Heart left ventricle (tissue), 16 donors: ENCODE results near the gene RNF187. TPM values are rescaled to one million over a fixed set of nuclear protein-coding genes. Genes with fewer than 3 reads are reported as not detected.

ENCODE experiments used
- ATAC-seq, 4 donors: fragments of 200-7000 bp; cut with Tn5 transposase; one replicate each; pipeline ENCODE4 v1.9.1; 2020 to 2022; ENCODE audit warnings: moderate library complexity in 4 of 4, mild to moderate bottlenecking in 3 of 4, moderate number of reproducible peaks in 1 of 4
- DNase-seq, 5 donors: peaks; one replicate each; pipeline ENCODE4 v3.0.0-alpha.2; 2020
- H3K27ac ChIP-seq, 12 donors: fragments of 200-600 bp; sonication (generic) in 4 of 12; one replicate each; pipeline versions ENCODE4 v1.5.0 to v1.8.0; 2016 to 2022; ENCODE audit warnings: mild to moderate bottlenecking in 2 of 12
- H3K27me3 ChIP-seq, 9 donors: fragments of 200-600 bp; sonication (generic) in 2 of 9; one replicate each; pipeline versions ENCODE4 v1.5.1 to v1.8.0; 2016 to 2022; ENCODE audit warnings: mild to moderate bottlenecking in 3 of 9
- H3K36me3 ChIP-seq, 9 donors: fragments of 200-600 bp; sonication (generic) in 2 of 9; one replicate each; pipeline versions ENCODE4 v1.5.0 to v1.8.0; 2018 to 2022; ENCODE audit warnings: mild to moderate bottlenecking in 2 of 9
- H3K4me1 ChIP-seq, 12 donors: fragments of 200-600 bp; sonication (generic) in 4 of 12; one replicate each; pipeline versions ENCODE4 v1.5.0 to v1.8.0; 2016 to 2022; ENCODE audit warnings: mild to moderate bottlenecking in 3 of 12
- H3K4me3 ChIP-seq, 12 donors: fragments of 200-600 bp; sonication (generic) in 4 of 12; one replicate each; pipeline versions ENCODE4 v1.5.0 to v1.8.0; 2017 to 2022; ENCODE audit warnings: mild to moderate bottlenecking in 9 of 12, moderate library complexity in 4 of 12
- H3K9me3 ChIP-seq, 12 donors: fragments of 200-600 bp; sonication (generic) in 4 of 12; one replicate each; pipeline versions ENCODE4 v1.5.0 to v1.8.0; 2016 to 2022; ENCODE audit warnings: mild to moderate bottlenecking in 1 of 12
- POLR2A ChIP-seq, 2 donors: fragments of 450-650 bp; IDR thresholded peaks; one replicate each; pipeline ENCODE4 v1.6.1; 2017; ENCODE audit warnings: antibody characterized with exemption in 2 of 2, mild to moderate bottlenecking in 2 of 2, moderate library complexity in 2 of 2
- WGBS, 4 donors: extraction: QIAGEN DNeasy Blood & Tissue Kit in 2 of 4; methylation state at CpG; one replicate each; pipeline versions ENCODE4 v1.1.5 to v1.1.7; 2013 to 2018; 5-methylcytosine and 5-hydroxymethylcytosine counted together
- intact Hi-C, 10 donors: fragments of 100-400 bp; cut with DNase I; formaldehyde crosslinking; loops; one replicate each; pipeline versions ENCODE4 v1.11.1 to v1.14.2; 2022
- polyA plus RNA-seq, 2 donors: library from polyadenylated mRNA; stranded (reverse); fragments of 200-250 nt; gene quantifications; one replicate each; pipeline ENCODE4 v1.2.3, GENCODE V29; 2013
- total RNA-seq, 9 donors: library from RNA; depleted of rRNA in 2 of 9; stranded (reverse); fragments of >200 nt in 2 of 9; fragmentation: NEBNext Ultra II Directional in 3 of 9; extraction: Animal tissue kit (Norgen Biotek cat#: 25700) in 3 of 9; gene quantifications; one replicate each; pipeline versions ENCODE4 v1.1.0 to v1.2.4, GENCODE V29; 2016 to 2023
- TF ChIP-seq, protein P1 (sequence below), 12 donors: fragments of 200-600 bp; sonication (generic) in 4 of 12; IDR thresholded peaks; one replicate each; pipeline versions ENCODE4 v1.5.0 to v1.8.0; 2018 to 2022; ENCODE audit warnings: antibody characterized with exemption in 12 of 12, mild to moderate bottlenecking in 5 of 12
- donor health status: ischemic (EF 13 %, LVEDD 7.1; RV severe dilation, severe dysfunction).
- donor health status: healthy with polysubstance abuse.
- donor health status: DM: no; HTN: yes; CAD: no.
- donor health status: DM: no; HTN: no; CAD: no.
- donor health status: ischemic (EF 25% LVEDD 6.9; RV normal size, moderate dysfunction).
- donor health status: ischemic (EF 25% LVEDD 5.7; RV mildly dilated, moderate dysfunction).
- donor health status: healthy.
- donor health status: DM: yes; HTN: yes; CAD: no.
- donor health status: ischemic (EF 35%, LVEDD 5.7; RV mildly dilated, moderate dysfunction).
- donor health status: nonischemic (EF 11% LVEDD 7.7; RV severe dilation, severe dysfunction).
- donor health status: DM: yes; HTN: yes; CAD: no.
- donor health status: PGD.
- donor health status: ischemic (EF 29% LVEDD 5.4; RV normal size, mild dysfunction).
- donor health status: nonischemic (EF 23%, LVEDD 6.1; RV moderate dilation, normal function).

The RNF187 gene
- total and polyA plus RNA-seq, 11 donors = 26.1 to 96.3 (median 70.6) TPM

DNA sequence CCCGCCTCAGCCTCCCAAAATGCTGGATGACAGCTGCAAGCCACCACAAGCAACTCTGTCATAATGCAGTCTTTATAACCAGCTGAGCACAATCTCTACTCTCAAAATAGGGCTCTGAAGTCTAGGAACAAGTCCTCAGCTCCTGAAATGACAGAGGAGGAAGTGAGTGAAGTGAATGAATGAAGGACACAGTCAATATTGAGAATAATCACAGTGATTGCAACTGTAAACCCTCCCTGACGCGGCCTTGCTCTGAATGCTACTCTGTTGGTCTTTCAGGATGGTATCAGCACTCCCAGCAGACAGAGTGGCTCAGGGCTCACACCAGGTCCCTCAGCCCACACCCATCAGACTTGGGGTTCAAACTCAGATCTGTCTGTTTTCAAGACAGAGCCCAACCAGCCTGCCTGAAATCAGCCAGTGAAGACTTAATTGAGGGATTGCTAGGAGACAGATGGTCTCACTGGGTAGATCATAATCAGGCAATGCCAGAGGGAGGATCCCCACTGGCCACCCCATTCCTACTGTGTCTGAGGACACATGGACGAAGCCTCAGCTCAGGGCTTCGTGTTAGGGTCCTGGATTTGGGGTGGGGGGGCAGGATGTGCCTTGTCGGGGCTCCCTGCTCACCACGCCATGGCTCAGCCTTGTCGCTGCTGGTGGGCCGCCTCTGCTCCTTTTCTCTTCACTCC lies 20.9 kb downstream of the RNF187 start:
- Histone ChIP-seq H3K27me3 (peaks cover 0 to 4% (median 0%) of the 10 kb centered on the region in 9 donors), H3K36me3 (no peaks in the 10 kb centered on the region), H3K4me1 (no peaks in the 10 kb centered on the region), H3K4me3 (no peak overlapping the region), H3K9me3 (no peaks in the 10 kb centered on the region), H3K27ac (no peak overlapping the region)
- 70 to 79% (median 74%) methylated on average over 9 of the region's 9 CpGs for WGBS, 4 donors
- TF ChIP-seq, protein P1, sequence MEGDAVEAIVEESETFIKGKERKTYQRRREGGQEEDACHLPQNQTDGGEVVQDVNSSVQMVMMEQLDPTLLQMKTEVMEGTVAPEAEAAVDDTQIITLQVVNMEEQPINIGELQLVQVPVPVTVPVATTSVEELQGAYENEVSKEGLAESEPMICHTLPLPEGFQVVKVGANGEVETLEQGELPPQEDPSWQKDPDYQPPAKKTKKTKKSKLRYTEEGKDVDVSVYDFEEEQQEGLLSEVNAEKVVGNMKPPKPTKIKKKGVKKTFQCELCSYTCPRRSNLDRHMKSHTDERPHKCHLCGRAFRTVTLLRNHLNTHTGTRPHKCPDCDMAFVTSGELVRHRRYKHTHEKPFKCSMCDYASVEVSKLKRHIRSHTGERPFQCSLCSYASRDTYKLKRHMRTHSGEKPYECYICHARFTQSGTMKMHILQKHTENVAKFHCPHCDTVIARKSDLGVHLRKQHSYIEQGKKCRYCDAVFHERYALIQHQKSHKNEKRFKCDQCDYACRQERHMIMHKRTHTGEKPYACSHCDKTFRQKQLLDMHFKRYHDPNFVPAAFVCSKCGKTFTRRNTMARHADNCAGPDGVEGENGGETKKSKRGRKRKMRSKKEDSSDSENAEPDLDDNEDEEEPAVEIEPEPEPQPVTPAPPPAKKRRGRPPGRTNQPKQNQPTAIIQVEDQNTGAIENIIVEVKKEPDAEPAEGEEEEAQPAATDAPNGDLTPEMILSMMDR (IDR thresholded peaks at IDR 0.05) = no peak
- no peak for TF ChIP-seq POLR2A (IDR thresholded peaks at IDR 0.05)
- DNase-seq (peak in 1 of 5 donors; percentile 8), ATAC-seq (no peak)
- intact Hi-C loops = no loop called here

DNA sequence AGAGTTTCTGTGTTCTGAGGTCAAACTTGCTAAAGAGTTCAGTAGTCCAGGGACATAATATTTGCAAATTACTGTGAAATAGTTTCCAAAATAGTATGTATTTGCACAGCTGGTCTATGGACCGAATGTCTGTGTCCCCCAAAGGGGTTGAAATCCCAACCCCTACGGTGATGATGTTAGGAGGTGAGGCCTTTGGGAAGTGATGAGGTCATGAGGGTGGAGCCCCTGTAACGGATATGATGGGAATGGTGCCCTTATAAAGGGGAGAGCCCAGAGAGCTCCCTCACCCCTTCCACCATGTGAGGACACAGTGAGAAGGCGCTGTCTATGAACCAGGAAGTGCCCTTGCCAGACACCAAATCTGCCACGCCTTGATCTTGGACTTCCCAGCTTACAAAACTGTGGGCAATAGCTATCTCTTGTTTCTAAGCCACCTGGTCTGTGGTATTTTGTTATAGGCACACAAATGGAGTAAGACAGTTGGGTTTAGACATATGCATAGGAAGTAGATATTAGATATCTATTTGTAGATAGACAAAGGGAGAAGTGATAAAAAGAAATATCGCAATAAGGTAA lies 21.7 kb downstream of the RNF187 start:
- no peak overlapping the region for H3K4me3 ChIP-seq
- TF ChIP-seq POLR2A (IDR thresholded peaks at IDR 0.05) = no peak
- intact Hi-C loops = no loop called here
- no peaks in the 10 kb centered on the region for H3K9me3 ChIP-seq
- WGBS, 4 donors = 76 to 84% (median 79%) methylated on average over 6 of the region's 6 CpGs
- H3K27me3 ChIP-seq = peaks cover 0 to 7% (median 0%) of the 10 kb centered on the region in 9 donors
- H3K4me1 ChIP-seq = no peaks in the 10 kb centered on the region
- no peak overlapping the region for H3K27ac ChIP-seq
- no peak for DNase-seq
- no peak for ATAC-seq
- no peaks in the 10 kb centered on the region for H3K36me3 ChIP-seq

GRCh38 chr1:228510101-228510802 lies 23.1 kb downstream of the RNF187 start:
- WGBS, 4 donors = 54 to 62% (median 59%) methylated on average over 4 to 5 of the region's 5 CpGs
- Histone ChIP-seq H3K27me3 (peaks cover 0 to 4% (median 0%) of the 10 kb centered on the region in 9 donors), H3K36me3 (no peaks in the 10 kb centered on the region), H3K27ac (no peak overlapping the region), H3K4me3 (no peak overlapping the region), H3K9me3 (no peaks in the 10 kb centered on the region), H3K4me1 (no peaks in the 10 kb centered on the region)
- no peak for TF ChIP-seq POLR2A (IDR thresholded peaks at IDR 0.05)
- TF ChIP-seq, protein P1 (IDR thresholded peaks at IDR 0.05) = no peak
- DNase-seq (peak in 1 of 5 donors; percentile 5), ATAC-seq (no peak)
- intact Hi-C loops = loop anchor here in 3 of 10 donors (5.0 kb wide), 1 partner anchor 378 kb away; no protein-coding TSS in a partner anchor

GRCh38 chr1:228510803-228511413 lies 23.7 kb downstream of the RNF187 start:
- no peak overlapping the region for H3K4me3 ChIP-seq
- ATAC-seq (no peak), DNase-seq (no peak)
- no peaks in the 10 kb centered on the region for H3K36me3 ChIP-seq
- intact Hi-C loops = loop anchor here in 3 of 10 donors (5.0 kb wide), 1 partner anchor 379 kb away; no protein-coding TSS in a partner anchor
- TF ChIP-seq, protein P1 (IDR thresholded peaks at IDR 0.05) = no peak
- no peak for TF ChIP-seq POLR2A (IDR thresholded peaks at IDR 0.05)
- WGBS, 4 donors = 70 to 79% (median 74%) methylated on average over 3 of the region's 3 CpGs
- H3K27ac ChIP-seq = no peak overlapping the region
- peaks cover 0 to 4% (median 0%) of the 10 kb centered on the region in 9 donors for H3K27me3 ChIP-seq
- H3K4me1 ChIP-seq = no peaks in the 10 kb centered on the region
- H3K9me3 ChIP-seq = no peaks in the 10 kb centered on the region
